Ovary (tissue), 9 donors: ENCODE results near the gene PMVK. TPM values are rescaled to one million over a fixed set of nuclear protein-coding genes. Genes with fewer than 3 reads are reported as not detected.

Experiments
- DNase-seq, 5 donors: peaks; one replicate each; pipeline ENCODE4 v3.0.0-alpha.2; 2019 to 2020
- H3K27ac ChIP-seq, 2 donors: fragments of 200-600 bp; one replicate each; pipeline versions ENCODE4 v1.5.1 to v1.8.0; 2019 to 2022
- H3K27me3 ChIP-seq: fragments of 200-600 bp; one replicate; pipeline ENCODE4 v1.8.0; 2022
- H3K36me3 ChIP-seq: fragments of 200-600 bp; sonication (generic); one replicate; pipeline ENCODE4 v1.5.1; 2019
- H3K4me1 ChIP-seq: one replicate; pipeline ENCODE4 v1.8.1; 2013; ENCODE audit warnings: mild to moderate bottlenecking, moderate library complexity; ENCODE audit not compliant: insufficient read depth
- H3K4me3 ChIP-seq: fragments of 200-600 bp; sonication (generic); one replicate; pipeline ENCODE4 v1.5.1; 2017
- H3K9me3 ChIP-seq, 2 donors: fragments of 200-600 bp in 1 of 2; sonication (generic) in 1 of 2; one replicate each; pipeline versions ENCODE4 v1.5.1 to v1.8.1; 2013 to 2019; ENCODE audit warnings: mild to moderate bottlenecking in 1 of 2, moderate library complexity in 1 of 2
- CTCF ChIP-seq, 3 donors: fragments of 450-650 bp in 2 of 3; fragments of 200-600 bp in 1 of 3; IDR thresholded peaks; one replicate each; pipeline versions ENCODE4 v1.5.1 to v1.8.0; 2016 to 2022; ENCODE audit warnings: antibody characterized with exemption in 3 of 3, mild to moderate bottlenecking in 1 of 3
- EP300 ChIP-seq: sonication (generic); formaldehyde crosslinking; IDR thresholded peaks from one replicate; pipeline ENCODE4 v1.6.1; 2017; ENCODE audit warnings: antibody characterized with exemption
- POLR2A ChIP-seq: fragments of 450-650 bp; IDR thresholded peaks from one replicate; pipeline ENCODE4 v1.6.1; 2017; ENCODE audit warnings: antibody characterized with exemption, mild to moderate bottlenecking, moderate library complexity
- WGBS, 3 donors: extraction: QIAGEN DNeasy Blood & Tissue Kit in 1 of 3; methylation state at CpG; one replicate each; pipeline versions ENCODE4 v1.1.5 to v1.1.7; 2013 to 2017; 5-methylcytosine and 5-hydroxymethylcytosine counted together
- intact Hi-C, 4 donors: fragments of 100-400 bp; cut with DNase I; formaldehyde crosslinking; loops; one replicate each; pipeline versions ENCODE4 v1.11.0 to v1.15.1; 2022 to 2023
- polyA plus RNA-seq, 2 donors: library from polyadenylated mRNA; stranded (reverse); fragments of 200-250 nt in 1 of 2; fragments of 350-450 nt in 1 of 2; fragmentation: Illumina TruSeq in 1 of 2; extraction: RNeasy Lipid Tissue Mini Kit (QIAGEN cat#74804) in 1 of 2; gene quantifications; one replicate each; pipeline ENCODE4 v1.2.3, GENCODE V29; 2013 to 2014
- total RNA-seq, 7 donors: library from RNA; depleted of rRNA in 2 of 7; stranded (reverse); fragments of >200 nt in 2 of 7; fragmentation: NEBNext Ultra II Directional in 3 of 7; extraction: Animal tissue kit (Norgen Biotek cat#: 25700) in 3 of 7; gene quantifications; one replicate each; pipeline versions ENCODE4 v1.1.0 to v1.2.4, GENCODE V29; 2016 to 2023
- donor health status: DM: no; HTN: no; CAD: no; lungs with moderate emphysema.
- donor health status: DM: no; HTN: no; CAD: no.
- donor health status: Bipolar disorder and iron deficiency.
- donor health status: DM: yes; HTN: yes; CAD: no.
- donor health status: DM: no; HTN: no; CAD: no.
- donor health status: DM: yes; HTN: yes; CAD: no.

The PMVK gene
- total and polyA plus RNA-seq, 9 donors: 8.6 to 50.7 (median 30.6) TPM

- Histone ChIP-seq H3K27ac (peak overlapping the region in 1 of 2 donors; percentile 49), H3K27me3 (no peaks in the 10 kb centered on the region), H3K4me1 (peaks cover 12% of the 10 kb centered on the region), H3K36me3 (no peaks in the 10 kb centered on the region), H3K9me3 (no peaks in the 10 kb centered on the region), H3K4me3 (no peak overlapping the region)
- intact Hi-C loops: no loop called here
- WGBS, 3 donors: 68 to 87% (median 80%) methylated on average over 3 of the region's 3 CpGs
- no peak for DNase-seq
- TF ChIP-seq EP300: no peak
- TF ChIP-seq CTCF (IDR thresholded peaks at IDR 0.05): no peak
- TF ChIP-seq POLR2A: no peak
Measured at GRCh38 chr1:154968731-154969130, 32.2 kb upstream of the PMVK start.

DNA sequence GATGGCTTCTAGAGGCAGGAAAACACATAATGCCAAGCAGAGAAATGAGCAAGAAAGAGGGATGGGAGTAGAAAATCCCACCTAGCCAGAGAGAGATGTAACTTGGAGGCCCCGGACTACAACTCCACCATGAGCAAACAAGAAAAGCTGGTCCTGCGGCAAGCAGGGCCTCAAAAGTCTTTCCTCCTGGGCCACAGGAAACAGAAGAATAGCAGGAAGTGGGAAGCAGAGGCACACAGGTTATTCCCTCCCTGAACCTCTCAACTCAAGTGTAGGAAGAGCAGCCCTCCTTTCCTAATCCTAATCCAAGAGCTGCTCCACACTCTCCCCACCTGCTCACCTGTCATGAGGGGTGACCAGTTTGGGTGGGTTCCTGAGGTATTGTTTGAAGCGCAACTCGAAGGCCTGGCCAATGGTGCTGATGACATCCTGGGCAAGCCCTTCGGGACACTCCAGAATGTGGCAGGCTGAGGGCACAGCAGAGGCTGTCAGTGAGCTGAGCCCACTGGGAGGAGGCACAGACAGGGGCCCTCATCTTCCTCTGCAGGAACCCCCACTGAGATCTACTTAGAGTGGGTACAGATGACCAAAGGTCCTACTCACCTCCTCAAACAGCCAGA, 30.9 kb upstream of the PMVK start:
- Histone ChIP-seq H3K27ac (no peak overlapping the region), H3K4me3 (no peak overlapping the region), H3K27me3 (no peaks in the 10 kb centered on the region), H3K4me1 (peaks cover 11% of the 10 kb centered on the region), H3K9me3 (no peaks in the 10 kb centered on the region), H3K36me3 (no peaks in the 10 kb centered on the region)
- TF ChIP-seq EP300 (no peak), CTCF (IDR thresholded peaks at IDR 0.05) (no peak), POLR2A (no peak)
- intact Hi-C loops: no loop called here
- 77 to 90% (median 88%) methylated on average over 5 of the region's 5 CpGs for WGBS, 3 donors
- no peak for DNase-seq

DNA sequence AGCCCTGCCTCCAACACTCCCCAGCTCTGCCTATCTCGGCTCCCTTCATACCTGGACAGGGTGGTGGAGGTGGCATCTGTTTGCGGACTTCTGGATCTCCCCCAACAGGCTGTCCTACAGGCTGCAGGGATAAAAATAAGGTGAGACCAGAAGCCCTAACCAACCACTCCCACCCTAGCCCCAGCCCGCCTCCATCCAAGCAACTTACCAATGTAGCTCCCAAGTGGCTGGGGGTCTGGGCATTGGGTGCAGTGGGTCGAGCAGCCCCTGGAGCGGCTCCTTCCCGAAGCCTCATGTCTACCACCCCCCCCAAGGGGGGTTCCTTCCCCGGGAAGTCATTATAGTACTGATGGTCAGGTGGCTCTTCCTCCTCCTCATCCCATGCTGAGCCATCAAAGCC, 29.6 kb upstream of the PMVK start:
- WGBS, 3 donors: 81 to 82% (median 81%) methylated on average over 7 of the region's 7 CpGs
- TF ChIP-seq CTCF (IDR thresholded peaks at IDR 0.05) (no peak), POLR2A (no peak), EP300 (no peak)
- Histone ChIP-seq H3K27me3 (no peaks in the 10 kb centered on the region), H3K9me3 (no peaks in the 10 kb centered on the region), H3K4me1 (peaks cover 7% of the 10 kb centered on the region), H3K27ac (no peak overlapping the region), H3K36me3 (no peaks in the 10 kb centered on the region), H3K4me3 (no peak overlapping the region)
- no peak for DNase-seq
- intact Hi-C loops: no loop called here

DNA sequence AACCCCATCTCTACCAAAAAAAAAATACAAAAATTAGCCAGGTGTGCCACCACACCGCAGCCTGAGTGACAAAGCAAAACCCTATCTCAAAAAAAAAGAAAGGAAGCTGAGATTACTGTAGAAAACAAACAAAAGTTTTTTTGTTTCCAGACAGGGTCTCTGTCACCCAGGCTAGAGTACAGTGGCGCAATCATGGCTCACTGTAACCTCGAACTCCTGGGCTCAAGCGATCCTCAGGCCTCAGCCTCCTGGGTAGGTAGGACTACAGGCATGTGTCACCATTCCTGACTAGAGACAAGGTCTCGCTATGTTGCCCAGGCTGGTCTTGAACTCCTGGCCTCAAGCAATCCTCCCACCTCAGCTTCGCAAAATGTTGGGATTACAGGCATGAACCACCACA, 27.8 kb upstream of the PMVK start:
- no peak for DNase-seq
- Histone ChIP-seq H3K27me3 (no peaks in the 10 kb centered on the region), H3K9me3 (no peaks in the 10 kb centered on the region), H3K4me1 (peaks cover 2% of the 10 kb centered on the region), H3K36me3 (no peaks in the 10 kb centered on the region), H3K27ac (no peak overlapping the region), H3K4me3 (no peak overlapping the region)
- TF ChIP-seq EP300 (no peak), CTCF (IDR thresholded peaks at IDR 0.05) (no peak), POLR2A (no peak)
- 83 to 87% (median 85%) methylated on average over 6 of the region's 6 CpGs for WGBS, 3 donors
- intact Hi-C loops: loop anchor here in 3 of 4 donors (5.0 kb wide), 2 partner anchors 33 to 38 kb away; partner anchors contain the start of gene ZBTB7B (in 1 of the 3)
